Suprapubic skin (tissue), 4 donors: ENCODE results near the gene ZBTB14.

ENCODE experiments used
- CTCF ChIP-seq, 2 donors: fragments of 200-600 bp in 1 of 2; fragments of 450-650 bp in 1 of 2; sonication (generic) in 1 of 2; IDR thresholded peaks; one replicate each; pipeline ENCODE4 v1.5.1; 2016 to 2019; ENCODE audit warnings: antibody characterized with exemption in 2 of 2, mild to moderate bottlenecking in 1 of 2, moderate library complexity in 1 of 2
- EP300 ChIP-seq: sonication (generic); formaldehyde crosslinking; IDR thresholded peaks from one replicate; pipeline ENCODE4 v1.6.1; 2017; ENCODE audit warnings: antibody characterized with exemption
- POLR2A ChIP-seq, 2 donors: fragments of 450-650 bp; IDR thresholded peaks; one replicate each; pipeline ENCODE4 v1.6.1; 2017; ENCODE audit warnings: antibody characterized with exemption in 2 of 2, mild to moderate bottlenecking in 2 of 2, moderate library complexity in 2 of 2
- POLR2AphosphoS5 ChIP-seq, 3 donors: sonication (generic); formaldehyde crosslinking; IDR thresholded peaks; one replicate each; pipeline ENCODE4 v1.6.1; 2017; ENCODE audit warnings: antibody characterized with exemption in 3 of 3

GRCh38 chr18:5253910-5254309 is 41.6 kb downstream of the ZBTB14 start:
- TF ChIP-seq CTCF (IDR thresholded peaks at IDR 0.05): no peak
- no peak for TF ChIP-seq POLR2A (IDR thresholded peaks at IDR 0.05)
- TF ChIP-seq POLR2AphosphoS5 (IDR thresholded peaks at IDR 0.05): no peak
- no peak for TF ChIP-seq EP300
